HG03135 (cell line): ENCODE data around the gene JAGN1.
"Not testable (repeated sequence)": the region's sequence is repeated elsewhere in the genome, so short reads cannot be mapped to it uniquely, and the experiment has no call there.

Source experiments
- ATAC-seq: cut with Tn5 transposase; IDR thresholded peaks from one replicate; pipeline ENCODE4 v1.9.1; 2021; ENCODE audit warnings: mild to moderate bottlenecking, moderate library complexity; ENCODE audit not compliant: unreplicated experiment

The JAGN1 gene

DNA sequence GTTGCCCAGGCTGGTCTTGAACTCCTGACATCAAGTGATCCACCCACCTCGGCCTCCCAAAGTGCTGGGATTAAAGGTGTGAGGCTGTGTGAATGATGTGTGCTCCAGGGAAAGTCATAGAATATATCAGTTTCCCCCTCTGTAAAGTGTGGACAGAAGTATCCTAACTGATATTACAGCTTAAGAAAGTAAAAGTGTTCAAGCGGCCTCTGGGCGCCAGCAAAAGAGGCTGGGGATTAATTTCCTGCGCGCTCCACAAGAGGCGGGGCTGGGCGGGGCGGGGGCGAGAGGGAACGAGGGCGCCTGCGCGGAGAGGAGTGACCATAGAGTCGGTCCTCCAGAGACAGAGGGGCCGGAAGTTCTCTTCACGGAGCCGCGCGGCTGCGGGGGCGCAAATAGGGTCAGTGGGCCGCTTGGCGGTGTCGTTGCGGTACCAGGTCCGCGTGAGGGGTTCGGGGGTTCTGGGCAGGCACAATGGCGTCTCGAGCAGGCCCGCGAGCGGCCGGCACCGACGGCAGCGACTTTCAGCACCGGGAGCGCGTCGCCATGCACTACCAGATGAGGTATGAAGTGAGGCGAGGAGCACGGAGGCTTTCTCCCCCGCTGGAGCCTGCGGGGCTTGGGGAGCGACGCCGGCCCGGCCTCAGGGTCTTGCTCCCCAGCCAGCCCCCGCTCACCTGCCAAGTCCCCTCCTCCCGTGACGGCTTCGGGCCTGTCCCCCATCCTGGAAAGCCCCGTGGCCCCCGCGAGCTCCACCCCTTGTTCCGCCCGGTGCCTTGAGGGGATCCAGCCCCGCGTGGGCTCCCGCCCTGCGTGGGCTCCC lies at the start of gene JAGN1:
Gene JAGN1 (plus strand): TSS at position 362 of the 823 bp plus-strand sequence. CDS start 113 bp downstream, at position 475.
- ATAC-seq = peak; percentile 77

DNA sequence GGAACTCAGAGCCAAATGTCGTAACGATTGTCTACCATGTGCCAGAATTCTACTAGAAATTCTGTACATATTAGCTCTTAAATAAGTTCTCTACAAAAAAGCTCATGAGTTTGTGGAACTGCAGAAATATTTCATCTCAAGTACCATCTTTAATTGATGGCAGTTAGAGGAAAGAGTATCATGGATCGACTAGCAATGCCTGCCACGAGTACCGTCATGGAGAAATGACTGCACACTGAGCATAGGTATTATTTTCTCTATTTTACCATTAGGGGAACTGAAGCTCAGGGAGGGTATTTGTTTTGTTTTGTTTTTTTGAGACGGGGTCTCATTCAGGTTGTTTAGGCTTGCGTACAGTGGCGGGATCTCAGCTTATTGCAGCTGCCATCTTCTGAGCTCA lies 49.4 kb upstream of the JAGN1 start:
- ATAC-seq = no peak

- ATAC-seq = peak; percentile 98
Measured at GRCh38 chr3:9843715-9844438, 46.5 kb upstream of the JAGN1 start, which contains the start of gene RPUSD3. Gene RPUSD3 (minus strand): TSS chr3:9844008. CDS start chr3:9843990, 18 bp downstream.

GRCh38 chr3:9846231-9846630 lies 44.2 kb upstream of the JAGN1 start:
- no peak for ATAC-seq

- ATAC-seq = no peak
Measured at GRCh38 chr3:9846931-9847488, 43.4 kb upstream of the JAGN1 start.

GRCh38 chr3:9847870-9848269 lies 42.5 kb upstream of the JAGN1 start:
- ATAC-seq = not testable (repeated sequence)

GRCh38 chr3:9848860-9849259 lies 41.5 kb upstream of the JAGN1 start:
- ATAC-seq = not testable (repeated sequence)

- ATAC-seq = not testable (repeated sequence)
Measured at GRCh38 chr3:9851383-9851782, 39.0 kb upstream of the JAGN1 start.

DNA sequence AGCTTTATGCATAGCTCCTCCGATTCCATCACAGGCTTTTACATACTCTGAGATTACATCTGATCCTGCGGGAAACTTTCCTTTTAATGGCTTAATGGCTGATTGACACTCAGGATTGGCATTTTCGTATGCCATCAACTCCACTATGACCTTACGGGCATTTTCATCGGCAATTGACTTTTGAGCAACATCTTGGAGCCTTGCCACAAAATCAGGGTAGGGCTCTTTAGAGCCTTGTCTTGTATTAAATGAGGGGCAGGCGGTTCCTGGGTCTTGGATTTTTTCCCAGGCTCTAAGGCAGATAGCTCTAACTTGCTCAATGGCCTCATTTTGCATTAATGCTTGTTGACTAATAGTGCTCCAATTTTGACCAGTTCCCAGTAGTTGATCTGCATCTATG lies 38.5 kb upstream of the JAGN1 start:
- not testable (repeated sequence) for ATAC-seq

- no peak for ATAC-seq
Measured at GRCh38 chr3:9852528-9852927, 37.9 kb upstream of the JAGN1 start.

DNA sequence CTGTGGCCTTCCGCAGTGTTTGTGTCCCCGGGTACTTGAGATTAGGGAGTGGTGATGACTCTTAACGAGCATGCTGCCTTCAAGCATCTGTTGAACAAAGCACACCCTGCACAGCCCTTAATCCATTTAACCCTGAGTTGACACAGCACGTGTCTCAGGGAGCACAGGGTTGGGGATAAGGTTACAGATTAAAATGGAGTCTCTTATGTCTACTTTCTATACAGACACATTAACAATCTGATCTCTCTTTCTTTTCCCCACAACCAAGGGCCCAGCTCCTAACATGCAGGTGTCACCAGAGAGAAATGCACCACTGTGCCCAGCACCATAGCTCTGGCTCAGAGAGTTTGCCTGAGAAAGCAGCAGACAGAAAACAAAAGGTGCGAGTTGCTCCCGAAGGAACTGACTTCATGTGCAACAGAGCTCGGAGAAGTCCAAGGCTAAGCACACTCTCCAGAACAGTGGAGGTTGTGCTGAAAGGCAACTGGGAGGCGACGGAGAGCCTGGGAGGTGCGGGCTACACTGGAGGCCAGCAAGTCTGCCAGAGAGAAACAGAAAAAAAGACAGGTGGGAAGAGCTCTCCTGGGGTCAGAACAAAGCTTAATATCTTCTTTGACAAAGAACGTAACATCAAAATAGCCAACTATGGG lies 36.0 kb upstream of the JAGN1 start:
- not testable (repeated sequence) for ATAC-seq

DNA sequence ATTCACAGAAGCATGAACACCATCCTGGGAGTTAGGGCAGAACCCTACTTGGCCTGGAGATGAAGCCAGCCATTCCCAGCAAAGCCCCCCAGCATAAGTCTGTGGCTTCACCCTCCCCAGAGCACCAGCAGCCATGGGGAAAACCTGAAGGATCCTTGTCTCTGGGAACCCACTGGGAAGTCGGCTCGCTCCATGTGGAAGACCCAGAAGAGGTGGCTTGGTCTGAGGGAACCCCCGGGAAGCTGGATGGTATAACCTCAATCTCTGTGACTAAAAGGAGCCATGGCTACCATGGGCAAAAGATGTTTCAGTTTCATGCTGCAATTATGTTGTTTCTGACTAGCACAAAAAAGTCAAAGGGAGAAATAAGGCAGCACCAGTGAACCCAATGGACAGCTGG lies 34.8 kb upstream of the JAGN1 start:
- ATAC-seq = no peak

DNA sequence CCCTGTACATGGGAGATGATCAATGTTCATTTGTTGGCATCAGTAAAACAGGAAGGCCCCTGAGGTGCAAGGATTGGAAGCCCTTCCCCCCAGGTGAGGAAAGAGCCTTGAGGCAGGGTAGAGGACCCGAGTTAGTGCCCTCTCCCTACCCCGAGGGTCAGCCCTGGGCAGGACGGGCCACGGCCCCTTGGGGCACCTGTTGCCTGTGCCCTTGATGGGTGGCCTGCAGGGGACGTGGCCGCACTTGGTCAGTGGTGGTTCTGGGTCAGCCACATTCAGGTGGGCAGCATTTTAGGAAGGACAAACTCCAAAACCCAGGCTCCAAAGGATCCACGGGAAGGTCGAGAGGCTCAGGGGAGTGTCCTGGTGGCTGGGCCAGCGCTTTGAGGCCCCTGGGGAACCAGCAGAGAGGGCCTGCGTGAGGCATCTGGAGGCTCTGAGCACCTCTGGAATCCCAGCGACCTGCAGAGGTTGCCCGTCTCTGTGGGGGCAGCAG lies 30.8 kb upstream of the JAGN1 start:
- no peak for ATAC-seq

GRCh38 chr3:9861201-9861600 lies 29.2 kb upstream of the JAGN1 start:
- ATAC-seq = no peak

GRCh38 chr3:9861626-9862130 lies 28.7 kb upstream of the JAGN1 start:
- no peak for ATAC-seq

DNA sequence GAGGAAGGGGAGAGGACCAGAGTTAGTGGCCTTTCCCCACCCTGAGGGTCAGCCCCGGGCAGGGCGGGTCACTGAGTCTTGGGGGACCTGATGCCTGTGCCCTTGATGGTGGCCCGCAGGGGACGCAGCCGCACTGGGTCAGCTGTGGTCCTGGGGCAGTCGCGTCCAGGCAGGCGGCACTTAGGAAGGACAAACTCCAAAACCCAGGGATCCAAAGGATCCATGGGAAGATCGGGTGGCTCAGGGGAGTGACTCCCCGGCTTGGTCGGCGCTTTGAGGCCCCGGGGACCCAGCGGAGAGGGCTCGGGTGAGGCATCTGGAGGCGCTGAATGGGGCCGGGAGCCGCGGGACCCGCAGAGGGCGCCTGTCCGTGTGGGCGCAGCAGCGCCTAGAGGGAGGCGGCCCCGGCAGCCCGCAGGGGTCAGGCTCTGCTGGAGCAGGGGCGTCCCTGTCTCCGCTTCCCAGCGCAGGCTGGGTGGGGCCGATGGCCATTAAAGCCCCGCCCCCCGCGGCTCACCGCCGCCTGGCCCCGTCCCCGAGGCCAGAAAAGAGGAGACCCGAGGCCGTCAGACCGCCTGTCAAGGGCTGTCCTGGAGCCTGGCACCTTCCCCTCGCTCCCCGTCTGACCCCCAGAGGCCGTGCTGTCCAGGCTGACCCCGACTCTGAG lies 27.9 kb upstream of the JAGN1 start:
- ATAC-seq = no peak

DNA sequence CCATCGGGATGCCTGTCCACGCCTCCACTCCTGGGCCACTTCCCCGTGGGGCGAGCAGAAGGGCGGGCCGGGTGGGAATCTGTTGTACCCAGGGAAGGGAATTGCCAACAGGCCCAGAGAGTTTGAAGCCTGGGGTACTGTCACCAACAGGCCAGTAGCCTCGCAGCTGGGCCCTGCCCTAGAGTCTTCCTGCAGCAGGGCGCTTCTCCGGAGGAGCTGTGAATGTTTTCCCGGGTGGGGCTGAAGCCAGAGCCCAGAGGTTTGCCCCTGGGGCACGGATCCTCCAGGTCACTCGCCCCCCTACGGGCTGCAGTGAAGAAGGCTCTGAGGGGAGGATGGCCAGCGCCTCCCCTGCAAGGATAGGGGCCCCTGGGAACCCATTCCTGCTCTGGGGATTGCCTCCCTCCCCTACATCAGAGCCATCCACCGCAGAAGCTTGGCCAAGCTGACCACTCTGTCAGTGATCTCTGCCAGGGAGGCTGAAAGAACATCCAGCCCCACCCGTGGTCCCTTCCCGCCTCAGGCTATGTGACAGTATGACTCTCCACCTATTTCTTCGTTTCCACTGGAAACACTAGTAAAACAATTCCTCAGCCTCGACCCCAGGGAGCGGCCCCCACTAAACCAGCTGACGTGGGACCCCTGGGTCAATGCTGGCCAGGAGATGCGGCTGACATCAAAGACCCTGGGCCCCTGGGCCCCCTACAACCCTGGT lies 27.2 kb upstream of the JAGN1 start:
- ATAC-seq = no peak

DNA sequence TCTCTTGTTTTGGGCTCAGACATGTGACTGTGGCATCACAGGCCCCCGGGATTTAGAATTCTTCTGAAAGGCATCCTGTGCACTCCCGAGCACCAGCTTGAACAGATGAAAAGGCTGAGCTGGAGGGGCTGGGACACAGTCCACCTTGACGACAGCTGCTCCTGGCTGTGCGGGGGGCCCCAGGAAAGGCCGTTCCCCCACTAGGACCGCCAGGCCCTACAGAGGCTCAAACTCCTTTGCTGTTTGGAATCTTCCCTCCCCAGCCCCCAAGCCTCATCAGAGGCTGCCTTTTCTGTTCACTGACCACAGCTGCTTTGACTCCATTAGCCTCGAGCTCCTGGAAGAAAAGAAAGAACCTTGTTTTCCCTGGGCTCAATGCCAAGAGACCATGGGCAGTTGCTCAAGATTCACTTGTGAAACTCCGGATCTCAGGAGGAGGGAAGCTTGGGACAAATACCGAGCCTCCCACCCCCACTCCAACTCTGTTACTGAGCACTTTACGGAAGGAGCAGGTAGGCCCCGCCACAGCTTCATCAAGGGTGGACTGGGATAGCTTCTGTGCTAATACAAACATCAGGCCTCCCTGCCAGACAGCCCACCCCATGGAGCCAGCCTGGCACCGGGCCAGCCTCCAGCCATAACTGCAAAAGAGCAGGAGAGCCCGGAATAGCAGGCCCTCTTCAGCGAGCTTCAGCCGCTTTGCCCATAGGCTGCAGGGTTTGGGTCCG lies 26.0 kb upstream of the JAGN1 start:
- ATAC-seq = no peak

DNA sequence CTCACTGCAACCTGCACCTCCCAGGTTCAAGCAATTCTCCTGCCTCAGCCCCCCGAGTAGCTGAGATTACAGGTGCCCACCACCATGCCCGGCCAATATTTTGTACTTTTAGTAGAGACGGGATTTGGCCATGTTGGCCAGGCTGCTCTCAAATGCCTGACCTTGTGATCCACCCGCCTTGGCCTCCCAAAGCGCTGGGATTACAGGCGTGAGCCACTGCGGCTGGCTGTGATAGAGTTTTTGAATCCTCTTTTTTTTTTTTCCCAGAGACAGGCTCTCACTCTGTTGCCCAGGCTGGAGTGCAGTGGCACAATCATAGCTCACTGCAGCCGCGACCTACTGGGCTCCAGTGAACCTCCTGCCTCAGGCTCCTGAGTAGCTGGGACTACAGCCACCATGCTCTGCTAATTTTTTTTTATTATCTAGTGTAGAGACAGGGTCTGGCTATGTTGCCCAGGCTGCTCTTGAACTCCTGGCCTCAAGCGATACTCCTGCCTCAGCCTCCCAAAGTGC lies 25.2 kb upstream of the JAGN1 start:
- ATAC-seq = not testable (repeated sequence)
